ENCODE results near the gene MAFG. TPM values are rescaled to one million over a fixed set of nuclear protein-coding genes. Genes with fewer than 3 reads are reported as not detected.

Gene MAFG
- total RNA-seq, 2 experiments from 2014 or later: 13.5 to 14.8 TPM

DNA sequence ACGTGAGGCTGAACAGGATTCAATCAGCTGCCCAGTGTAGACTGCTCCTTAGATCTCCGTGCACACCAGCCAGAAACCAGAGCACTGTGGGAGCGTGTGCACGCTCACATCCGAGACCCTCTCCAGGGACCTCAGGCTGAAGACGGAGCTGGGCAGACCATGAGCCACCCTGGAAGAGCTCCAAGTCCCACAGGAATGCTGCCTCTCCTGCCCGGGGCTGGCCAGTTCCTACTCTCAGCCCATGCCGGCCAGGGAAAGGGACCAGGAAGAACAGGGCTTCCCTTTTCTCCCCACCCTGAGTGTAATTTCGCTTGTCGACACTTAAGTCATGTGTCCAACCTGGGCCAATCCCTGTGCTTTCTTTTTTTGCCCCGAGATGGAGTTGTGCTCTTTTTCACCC lies 43.0 kb downstream of the MAFG start:
- Mint-ChIP-seq H3K36me3 (ENCODE audit: low read depth) (peaks cover 53% of the 10 kb centered on the region), H3K27me3 (ENCODE audit: low read depth) (no peaks in the 10 kb centered on the region), H3K4me1 (ENCODE audit: low read depth) (peaks cover 24% of the 10 kb centered on the region), H3K4me3 (no peak overlapping the region), H3K27ac (no peak overlapping the region), H3K9me3 (no peaks in the 10 kb centered on the region)
- CTCF ChIA-PET: interaction anchor here (1.1 to 1.4 kb wide), 2 partner anchors 18 to 43 kb away, joined by 3 read pairs; no protein-coding TSS in a partner anchor
- intact Hi-C loops (cut with micrococcal nuclease): no loop called here
- DNase-seq: no peak

DNA sequence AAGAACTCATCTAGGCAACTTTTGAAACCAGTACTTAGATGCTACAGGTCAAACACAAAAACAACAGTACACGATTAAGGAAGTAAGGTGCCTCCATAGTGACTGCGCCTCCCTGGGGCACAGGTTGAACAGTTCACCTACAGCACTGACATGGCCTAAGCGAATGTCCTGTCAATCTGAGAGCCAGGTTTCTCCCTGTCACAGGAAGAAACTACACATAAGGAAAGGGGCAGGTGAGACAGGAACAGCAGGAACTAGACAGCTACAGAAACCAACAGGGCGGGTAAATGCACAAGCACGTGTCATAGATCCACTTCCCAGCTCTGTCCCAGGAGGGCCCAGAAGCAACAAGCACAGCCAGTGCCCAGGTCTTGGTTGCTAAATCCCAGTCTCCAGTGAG lies 48.4 kb downstream of the MAFG start:
- Mint-ChIP-seq H3K4me1 (ENCODE audit: low read depth) (peaks cover 7% of the 10 kb centered on the region), H3K4me3 (no peak overlapping the region), H3K9me3 (no peaks in the 10 kb centered on the region), H3K36me3 (ENCODE audit: low read depth) (peaks cover 33% of the 10 kb centered on the region), H3K27me3 (ENCODE audit: low read depth) (no peaks in the 10 kb centered on the region), H3K27ac (no peak overlapping the region)
- DNase-seq: no peak
- intact Hi-C loops (cut with micrococcal nuclease): no loop called here
- CTCF ChIA-PET: interaction anchor here (1.4 kb wide), 1 partner anchor 141 kb away, joined by 5 read pairs; no protein-coding TSS in a partner anchor

DNA sequence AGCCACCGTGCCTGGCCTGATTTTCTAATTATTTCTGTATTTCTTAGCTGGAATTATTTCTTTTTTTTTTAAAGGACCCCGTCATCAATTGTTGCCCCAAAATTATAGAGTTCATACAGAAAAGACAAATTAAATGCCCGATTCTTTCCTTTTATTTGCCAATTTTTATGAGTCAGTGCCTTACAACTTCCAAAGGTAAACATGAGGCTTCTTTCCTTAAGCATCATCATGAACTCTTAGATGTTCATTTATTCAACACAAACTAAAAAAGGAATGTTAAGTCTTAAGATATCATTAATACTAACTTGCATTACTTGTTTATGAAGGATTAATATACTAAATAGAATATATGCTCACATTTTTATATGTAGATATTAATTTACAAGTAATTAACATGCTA lies 49.2 kb downstream of the MAFG start:
- Mint-ChIP-seq H3K4me1 (ENCODE audit: low read depth) (peaks cover 14% of the 10 kb centered on the region), H3K27ac (no peak overlapping the region), H3K27me3 (ENCODE audit: low read depth) (no peaks in the 10 kb centered on the region), H3K4me3 (no peak overlapping the region), H3K36me3 (ENCODE audit: low read depth) (peaks cover 32% of the 10 kb centered on the region), H3K9me3 (no peaks in the 10 kb centered on the region)
- intact Hi-C loops (cut with micrococcal nuclease): no loop called here
- no peak for DNase-seq
- CTCF ChIA-PET: no interaction called here

DNA sequence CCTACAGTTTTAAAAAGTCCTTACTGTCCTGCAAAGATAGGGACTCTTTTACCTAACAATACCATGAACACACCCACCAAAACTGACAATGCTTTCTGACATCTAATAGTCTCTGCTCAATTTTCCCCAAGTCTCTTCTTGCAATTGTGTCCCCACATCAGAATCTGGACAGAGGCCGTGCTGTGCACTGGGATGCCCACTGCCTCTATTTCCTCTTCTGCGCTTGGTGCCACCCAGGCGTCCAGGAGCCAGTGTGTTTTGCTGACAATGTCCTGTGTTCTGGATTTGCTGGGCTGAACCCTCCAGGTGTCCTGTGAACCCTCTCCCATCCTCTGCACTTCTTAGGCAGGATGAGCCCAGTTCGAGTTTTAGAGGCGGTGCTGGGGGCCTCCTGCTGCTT lies 50.0 kb downstream of the MAFG start:
- DNase-seq: no peak
- H3K4me1 Mint-ChIP-seq (ENCODE audit: low read depth): peaks cover 21% of the 10 kb centered on the region
- H3K36me3 Mint-ChIP-seq (ENCODE audit: low read depth): peaks cover 33% of the 10 kb centered on the region
- no peak overlapping the region for H3K4me3 Mint-ChIP-seq
- H3K9me3 Mint-ChIP-seq: no peaks in the 10 kb centered on the region
- CTCF ChIA-PET: no interaction called here
- intact Hi-C loops (cut with micrococcal nuclease): no loop called here
- H3K27me3 Mint-ChIP-seq (ENCODE audit: low read depth): no peaks in the 10 kb centered on the region
- peak overlapping the region; percentile 12 for H3K27ac Mint-ChIP-seq

DNA sequence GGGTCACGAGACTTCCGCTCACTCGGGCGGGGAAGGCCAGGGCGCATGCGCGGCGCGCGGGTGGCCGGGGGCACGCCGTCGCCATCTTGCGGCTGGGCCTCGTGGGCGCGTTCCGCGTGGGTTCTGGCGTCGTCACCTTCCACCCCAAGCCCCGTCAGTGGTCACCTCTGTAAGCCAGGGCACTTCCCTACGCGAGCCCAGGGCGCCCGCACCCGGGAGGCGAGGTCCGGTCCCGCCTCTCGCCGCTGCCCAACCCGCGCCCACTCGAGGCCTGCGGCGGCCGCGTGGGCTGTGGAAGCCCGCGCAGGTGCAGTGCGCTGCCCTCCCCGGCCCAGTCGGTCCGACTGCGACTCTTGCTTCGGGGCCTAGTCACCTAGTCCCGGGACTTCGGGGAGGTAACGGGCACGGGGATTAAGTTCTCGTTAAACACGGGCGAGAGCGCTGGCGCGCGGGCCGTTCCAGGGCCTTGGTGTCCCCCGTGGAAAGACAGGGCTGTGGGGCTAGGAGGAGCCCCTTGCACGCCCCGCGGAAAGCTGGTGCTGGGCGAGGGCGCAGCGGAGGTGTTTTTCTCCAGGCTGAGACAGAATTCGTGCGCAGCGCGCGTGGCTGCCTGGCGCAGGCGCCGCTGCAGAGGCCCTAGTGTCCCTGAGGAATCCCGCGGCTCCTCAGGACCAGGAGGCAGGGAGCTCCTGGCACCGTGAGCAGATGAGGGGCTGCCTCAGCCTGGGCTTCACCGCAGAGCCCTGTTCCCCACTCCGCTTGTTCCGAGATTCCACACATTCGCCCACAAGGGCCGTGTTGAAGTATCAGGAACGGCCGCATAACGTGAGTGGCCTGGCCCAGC lies 55.9 kb downstream of the MAFG start:
- peaks cover 48% of the 10 kb centered on the region for H3K4me1 Mint-ChIP-seq (ENCODE audit: low read depth)
- peak; percentile 96 for DNase-seq
- intact Hi-C loops (cut with micrococcal nuclease): loop anchor here (1.0 to 5.0 kb wide), 6 partner anchors 11 to 587 kb away; partner anchors contain the start of genes ACTG1, MAFG, NARF and P4HB
- peak overlapping the region; percentile 83 for H3K4me3 Mint-ChIP-seq
- H3K36me3 Mint-ChIP-seq (ENCODE audit: low read depth): peaks cover 26% of the 10 kb centered on the region
- H3K27me3 Mint-ChIP-seq (ENCODE audit: low read depth): no peaks in the 10 kb centered on the region
- peak overlapping the region; percentile 94 for H3K27ac Mint-ChIP-seq
- no peaks in the 10 kb centered on the region for H3K9me3 Mint-ChIP-seq
- CTCF ChIA-PET: interaction anchor here (1.2 to 1.5 kb wide), 2 partner anchors 53 to 252 kb away, joined by 4 to 5 read pairs; no protein-coding TSS in a partner anchor

DNA sequence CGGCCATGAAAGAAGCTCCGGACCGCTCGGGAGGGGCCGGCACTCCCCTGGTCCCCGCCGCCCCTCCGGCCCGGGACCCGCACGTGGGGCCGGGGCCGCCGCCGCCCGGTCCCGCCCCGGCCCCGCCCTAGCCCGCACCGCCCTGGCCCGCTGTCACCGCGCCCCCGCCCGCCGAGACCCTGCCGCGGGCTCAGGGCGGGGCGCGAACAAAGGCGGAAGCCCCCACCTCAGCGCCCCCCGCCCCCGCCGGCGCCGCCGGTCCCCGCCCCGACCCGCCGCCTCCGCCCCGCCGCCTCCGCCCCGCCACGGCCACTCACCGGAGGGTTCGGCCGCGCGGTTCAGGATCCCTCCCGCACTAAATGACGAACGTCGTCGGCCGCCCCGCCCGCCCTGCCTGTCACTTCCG lies 56.6 kb downstream of the MAFG start, which contains the start of gene ARHGDIA:
TSS of gene ARHGDIA (minus strand) at position 357 of the 406 bp plus-strand sequence. CDS start 1,407 bp downstream, outside the sequence.
- DNase-seq: no peak
- H3K27me3 Mint-ChIP-seq (ENCODE audit: low read depth): no peaks in the 10 kb centered on the region
- intact Hi-C loops (cut with micrococcal nuclease): loop anchor here (1.0 to 5.0 kb wide), 5 partner anchors 11 to 359 kb away; partner anchors contain the start of genes ACTG1, MAFG, P4HB and PCYT2
- H3K4me1 Mint-ChIP-seq (ENCODE audit: low read depth): peaks cover 48% of the 10 kb centered on the region
- peaks cover 26% of the 10 kb centered on the region for H3K36me3 Mint-ChIP-seq (ENCODE audit: low read depth)
- CTCF ChIA-PET: interaction anchor here (1.4 to 1.5 kb wide), 2 partner anchors 10 to 54 kb away, joined by 4 read pairs; partner anchors contain the start of gene P4HB
- H3K27ac Mint-ChIP-seq: peak within 1 kb of the TSS; percentile 94
- H3K9me3 Mint-ChIP-seq: no peaks in the 10 kb centered on the region
- peak within 1 kb of the TSS; percentile 88 for H3K4me3 Mint-ChIP-seq

DNA sequence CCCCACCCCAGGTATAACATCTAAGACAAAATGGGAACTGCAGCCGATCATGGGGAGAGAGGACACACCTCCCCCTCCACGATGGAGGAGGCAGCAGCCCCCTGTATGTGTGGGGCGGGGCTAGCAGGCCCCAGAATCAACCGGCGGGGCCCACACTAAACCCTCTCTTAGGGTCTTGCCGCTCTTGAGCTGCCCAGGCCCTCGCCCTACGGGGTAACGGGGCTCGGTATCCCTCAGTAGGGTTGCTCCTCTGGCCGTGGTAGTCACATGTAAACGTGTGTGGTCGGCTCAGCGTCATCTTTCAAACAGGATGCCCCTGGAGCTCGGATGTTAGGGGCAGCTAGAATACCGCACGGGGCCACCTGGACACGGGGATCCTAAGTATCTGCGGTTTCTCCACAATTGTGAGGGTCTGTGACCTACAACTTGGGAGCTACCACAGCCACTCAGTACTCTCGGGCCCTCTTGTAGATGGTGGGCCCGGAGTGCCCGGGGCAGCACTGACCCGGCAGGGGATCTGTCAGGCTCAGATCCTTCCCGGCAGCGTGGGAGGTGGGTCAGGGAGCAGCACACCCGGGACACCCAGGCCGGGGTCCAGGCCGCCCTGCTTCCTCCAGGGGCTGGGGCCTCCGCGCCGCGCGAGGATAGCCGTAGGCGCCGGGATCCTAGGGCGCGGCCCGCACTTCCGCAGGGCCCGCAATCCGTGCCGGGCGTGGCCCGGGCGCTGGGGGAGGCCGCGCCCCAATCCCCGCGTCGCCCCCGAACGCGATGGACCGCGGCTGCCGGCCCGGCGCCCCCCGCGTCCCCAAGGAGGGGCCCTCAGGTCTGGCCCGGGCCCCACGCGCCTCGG lies 57.2 kb downstream of the MAFG start:
- H3K27me3 Mint-ChIP-seq (ENCODE audit: low read depth): no peaks in the 10 kb centered on the region
- CTCF ChIA-PET: interaction anchor here (1.0 to 1.5 kb wide), 6 partner anchors 9 to 68 kb away, joined by 3 to 5 read pairs (median 4); partner anchors contain the start of genes ALYREF, MAFG and P4HB
- H3K4me3 Mint-ChIP-seq: peak overlapping the region; percentile 88
- peaks cover 29% of the 10 kb centered on the region for H3K36me3 Mint-ChIP-seq (ENCODE audit: low read depth)
- intact Hi-C loops (cut with micrococcal nuclease): loop anchor here (2.0 to 5.0 kb wide), 4 partner anchors 40 to 358 kb away; partner anchors contain the start of genes ACTG1, MAFG, PCYT2 and SLC25A10
- H3K27ac Mint-ChIP-seq: peak overlapping the region; percentile 88
- H3K4me1 Mint-ChIP-seq (ENCODE audit: low read depth): peaks cover 52% of the 10 kb centered on the region
- DNase-seq: peak; percentile 59
- no peaks in the 10 kb centered on the region for H3K9me3 Mint-ChIP-seq

DNA sequence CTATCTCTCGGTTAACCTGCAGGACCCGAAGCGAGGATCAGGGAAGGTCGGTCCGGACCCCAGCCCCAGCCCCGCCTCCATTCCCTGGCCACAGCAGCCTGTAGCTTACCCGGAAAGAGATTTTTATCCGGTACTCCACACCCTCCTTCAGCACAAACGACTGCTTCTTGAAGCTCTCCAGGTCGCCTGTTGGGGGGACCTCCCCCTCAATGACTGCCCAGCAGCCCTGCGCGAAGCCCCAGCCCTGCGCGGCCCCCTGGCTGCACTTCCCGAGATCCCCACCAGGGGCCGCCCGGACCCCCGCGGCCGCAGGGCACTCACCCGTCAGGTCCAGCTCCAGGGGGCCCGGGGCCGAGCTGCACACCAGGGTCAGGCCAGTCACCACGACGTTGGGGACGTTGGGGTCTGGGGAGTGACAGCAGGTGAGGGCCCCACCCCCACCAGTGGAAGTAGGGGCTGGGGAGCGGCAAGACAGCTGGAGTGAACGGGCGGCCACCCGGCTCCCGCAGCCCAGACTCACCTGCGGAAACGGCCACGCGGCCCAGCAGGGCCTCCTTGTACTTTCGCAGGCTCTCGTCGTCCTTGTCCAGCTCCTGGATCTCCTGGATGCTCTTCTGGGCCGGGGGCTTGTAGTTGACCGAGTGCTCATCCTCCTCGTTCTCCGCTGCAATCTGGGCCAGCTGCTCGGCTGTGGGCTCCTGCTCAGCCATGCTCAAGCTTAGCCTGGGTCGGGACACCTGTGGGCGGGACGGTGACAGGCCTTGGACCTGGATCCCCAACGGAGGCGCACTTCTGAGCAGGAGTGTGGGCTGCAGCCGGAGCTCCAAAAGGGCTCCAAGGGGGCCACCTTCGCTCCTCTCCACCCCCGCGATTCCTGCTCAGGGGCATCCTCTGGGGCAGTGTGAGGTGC lies 58.1 kb downstream of the MAFG start:
- Mint-ChIP-seq H3K36me3 (ENCODE audit: low read depth) (peaks cover 31% of the 10 kb centered on the region), H3K9me3 (no peaks in the 10 kb centered on the region), H3K27ac (peak overlapping the region; percentile 88), H3K4me3 (peak overlapping the region; percentile 88), H3K27me3 (ENCODE audit: low read depth) (no peaks in the 10 kb centered on the region), H3K4me1 (ENCODE audit: low read depth) (peaks cover 50% of the 10 kb centered on the region)
- CTCF ChIA-PET: interaction anchor here (0.5 to 1.5 kb wide), 10 partner anchors 8 to 350 kb away, joined by 3 to 5 read pairs (median 4); partner anchors contain the start of genes ALYREF, MAFG and P4HB
- DNase-seq: peak; percentile 41
- intact Hi-C loops (cut with micrococcal nuclease): loop anchor here (2.0 to 5.0 kb wide), 4 partner anchors 41 to 357 kb away; partner anchors contain the start of genes ACTG1, MAFG, PCYT2 and SLC25A10

DNA sequence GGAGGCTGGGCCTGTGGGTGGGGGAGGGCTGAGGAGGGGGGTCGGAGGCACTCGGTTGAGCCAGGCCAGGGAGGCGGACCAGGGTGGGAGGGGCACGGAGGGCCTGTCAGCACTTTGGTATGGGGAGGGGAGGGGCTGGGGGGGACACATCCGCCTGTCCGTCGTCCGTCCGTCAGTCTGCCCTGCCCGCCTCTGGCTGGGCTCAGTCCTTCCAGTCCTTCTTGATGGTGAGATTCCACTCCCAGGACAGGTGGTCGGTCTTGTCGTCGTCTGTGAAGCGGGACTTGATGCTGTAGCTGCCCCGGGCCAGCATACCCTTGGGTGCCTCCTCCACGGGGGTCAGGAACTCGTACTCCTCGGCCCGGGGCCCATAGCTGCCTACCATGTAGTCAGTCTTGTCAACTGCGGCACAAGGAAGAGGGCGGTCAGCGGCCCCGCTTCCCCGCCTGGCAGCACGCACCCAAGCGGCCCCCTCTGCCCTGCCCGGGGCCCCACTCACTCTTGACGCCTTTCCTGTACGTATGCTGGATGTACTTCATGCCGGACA lies 58.8 kb downstream of the MAFG start:
- Mint-ChIP-seq H3K36me3 (ENCODE audit: low read depth) (peaks cover 31% of the 10 kb centered on the region), H3K27me3 (ENCODE audit: low read depth) (no peaks in the 10 kb centered on the region), H3K4me3 (peak overlapping the region; percentile 88), H3K9me3 (no peaks in the 10 kb centered on the region), H3K27ac (peak overlapping the region; percentile 53), H3K4me1 (ENCODE audit: low read depth) (peaks cover 46% of the 10 kb centered on the region)
- DNase-seq: no peak
- intact Hi-C loops (cut with micrococcal nuclease): no loop called here
- CTCF ChIA-PET: interaction anchor here (0.9 to 1.4 kb wide), 3 partner anchors 23 to 158 kb away, joined by 3 to 4 read pairs (median 4); no protein-coding TSS in a partner anchor

All from activated naive CD4-positive, alpha-beta T cell treated with anti-CD3 and anti-CD28 coated beads for 36 hours (primary cell).